Osteoblast (primary cell): ENCODE results near the gene UBE2B. TPM values are rescaled to one million over a fixed set of nuclear protein-coding genes. Genes with fewer than 3 reads are reported as not detected.

Source experiments
- DNase-seq: peaks from one replicate; pipeline ENCODE4 v3.0.0; 2011; ENCODE audit warnings: low spot score, mixed read lengths; ENCODE audit not compliant: insufficient read length; ENCODE audit errors: missing footprints
- H2AFZ ChIP-seq: 2 replicates; pipeline ENCODE4 v1.6.0; 2011; ENCODE audit warnings: mild to moderate bottlenecking, low read length
- H3K27ac ChIP-seq: 2 replicates; pipeline ENCODE4 v1.5.1; 2011; ENCODE audit warnings: mild to moderate bottlenecking, low read depth, low read length, moderate library complexity
- H3K27me3 ChIP-seq: 2 replicates; pipeline ENCODE4 v1.6.0; 2012; ENCODE audit warnings: mild to moderate bottlenecking, control low read depth, inconsistent platforms, low read length, moderate library complexity; ENCODE audit not compliant: insufficient read depth
- H3K36me3 ChIP-seq: 2 replicates; pipeline ENCODE4 v1.5.1; 2011; ENCODE audit warnings: mild to moderate bottlenecking, low read length, control low read depth, moderate library complexity; ENCODE audit not compliant: insufficient read depth
- H3K4me1 ChIP-seq: 2 replicates; pipeline ENCODE4 v1.5.1; 2011; ENCODE audit warnings: mild to moderate bottlenecking, low read length, control low read depth, moderate library complexity; ENCODE audit not compliant: insufficient read depth
- H3K4me2 ChIP-seq: 2 replicates; pipeline ENCODE4 v1.6.0; 2011; ENCODE audit warnings: mild to moderate bottlenecking, low read length; ENCODE audit not compliant: insufficient read depth
- H3K4me3 ChIP-seq: fragments of 200-600 bp; sonication (generic); 3 replicates; pipeline ENCODE4 v1.5.1; 2012; ENCODE audit warnings: mild to moderate bottlenecking, low read length, inconsistent platforms; ENCODE audit not compliant: insufficient read depth
- H3K79me2 ChIP-seq: 2 replicates; pipeline ENCODE4 v1.6.0; 2012; ENCODE audit warnings: mild to moderate bottlenecking, low read length, control low read depth, inconsistent platforms; ENCODE audit not compliant: insufficient read depth
- H3K9me3 ChIP-seq: 2 replicates; pipeline ENCODE4 v1.5.1; 2011; ENCODE audit warnings: low read depth, low read length, control low read depth
- H4K20me1 ChIP-seq: 2 replicates; pipeline ENCODE4 v1.6.0; 2012; ENCODE audit warnings: mild to moderate bottlenecking, low read length, control low read depth; ENCODE audit not compliant: insufficient read depth
- CTCF ChIP-seq: IDR thresholded peaks from 2 replicates; pipeline ENCODE4 v1.5.1; 2011; ENCODE audit warnings: mild to moderate bottlenecking, low read depth, low read length, moderate library complexity; ENCODE audit errors: extremely low read depth
- total RNA-seq: library from RNA; depleted of rRNA; stranded (reverse); fragments of >200 nt; gene quantifications from 2 replicates; pipeline ENCODE4 v1.2.3, GENCODE V29; 2012

The UBE2B gene
- total RNA-seq, 1 donor = 73.5 TPM

- Histone ChIP-seq H3K4me1 (peaks cover 51% of the 10 kb centered on the region), H3K79me2 (no peaks in the 10 kb centered on the region), H2AFZ (peak overlapping the region; percentile 85), H3K27me3 (no peaks in the 10 kb centered on the region), H3K36me3 (no peaks in the 10 kb centered on the region), H3K9me3 (no peaks in the 10 kb centered on the region), H3K4me2 (peak overlapping the region; percentile 79), H3K27ac (peak overlapping the region; percentile 99), H3K4me3 (peak overlapping the region; percentile 49), H4K20me1 (no peaks in the 10 kb centered on the region)
- DNase-seq = peak; percentile 91
- TF ChIP-seq CTCF = no peak
Measured at GRCh38 chr5:134439210-134439654, 67.9 kb downstream of the UBE2B start.

- Histone ChIP-seq H3K27me3 (no peaks in the 10 kb centered on the region), H3K9me3 (no peaks in the 10 kb centered on the region), H4K20me1 (no peaks in the 10 kb centered on the region), H3K36me3 (no peaks in the 10 kb centered on the region), H3K27ac (no peak overlapping the region), H3K79me2 (no peaks in the 10 kb centered on the region), H3K4me2 (no peak overlapping the region), H3K4me3 (no peak overlapping the region), H3K4me1 (peaks cover 48% of the 10 kb centered on the region), H2AFZ (no peak overlapping the region)
- DNase-seq = no peak
- no peak for TF ChIP-seq CTCF
Measured at GRCh38 chr5:134440201-134440755, 68.9 kb downstream of the UBE2B start.

Other genes starting within 250 kb of the UBE2B start
- 123 and 145 TPM in 2 replicates for gene SKP1, start 194.6 kb upstream of the UBE2B start, total RNA-seq
- gene PPP2CA, start 145.5 kb upstream of the UBE2B start, total RNA-seq = 44.2 and 55.4 TPM in 2 replicates
- gene CDKL3, start 4.4 kb upstream of the UBE2B start, total RNA-seq = 2.7 and 2.9 TPM in 2 replicates
- gene CDKN2AIPNL, start 40.3 kb downstream of the UBE2B start, total RNA-seq = 17.4 and 20.3 TPM in 2 replicates
- gene JADE2, start 154.1 kb downstream of the UBE2B start, total RNA-seq = 22.7 and 26.8 TPM in 2 replicates